K562 (cell line): ENCODE results near the gene GJA1. TPM values are rescaled to one million over a fixed set of nuclear protein-coding genes. Genes with fewer than 3 reads are reported as not detected.

Source experiments
- ATAC-seq: fragments of 200-7000 bp; cut with Tn5 transposase; 3 replicates; pipeline ENCODE4 v1.9.1; 2020; ENCODE audit warnings: moderate library complexity
- BruUV-seq: library from RNA; stranded (reverse); fragments of 400-500 nt; replicated peaks from 2 replicates; lab custom pipeline; 2021; lab: Mats Ljungman, UMichigan
- CTCF ChIA-PET: fragments of 300-600 bp; formaldehyde crosslinking; extraction: SDS; loops from one replicate; lab custom pipeline; 2021; ENCODE audit warnings: low intra/inter-chr PET ratio; lab: Yijun Ruan, JAX
- POLR2A ChIA-PET: fragments of 300-600, 350-650 bp; sonication (Branson Sonifier 250); formaldehyde crosslinking; extraction: SDS; loops from one replicate; lab custom pipeline; 2021; ENCODE audit warnings: antibody characterized with exemption, inconsistent platforms; lab: Yijun Ruan, JAX
- DNase-seq, 4 experiments: peaks; one replicate each; pipeline versions ENCODE4 v3.0.0 to v3.0.0-alpha.2; 2011 to 2018; ENCODE audit warnings: low spot score in 3 of 4, mixed read lengths in 3 of 4; ENCODE audit errors: extremely low read depth in 1 of 4
- FAIRE-seq: peaks from 2 replicates; lab custom pipeline; 2011; peaks lifted over from hg19 to GRCh38; lab: Jason Lieb, UNC
- H2AFZ ChIP-seq: 2 replicates; pipeline ENCODE4 v1.6.0; 2011; ENCODE audit warnings: low read depth, low read length, control low read depth, inconsistent platforms
- H3K27ac ChIP-seq: fragments of 200-600 bp; 3 replicates; pipeline ENCODE4 v1.8.0; 2011; ENCODE audit warnings: low read depth, mild to moderate bottlenecking, control low read depth, inconsistent platforms, low read length, moderate library complexity, mixed read lengths; ENCODE audit errors: extremely low read depth
- H3K27me3 ChIP-seq, 2 experiments: fragments of 300-600 bp in 1 of 2; 2 replicates in 1 of 2; 3 replicates in 1 of 2; pipeline versions ENCODE4 v1.6.0 to v1.8.0; 2011; ENCODE audit warnings: inconsistent platforms in 2 of 2, low read length in 2 of 2, mild to moderate bottlenecking in 1 of 2, mixed read lengths in 1 of 2, moderate library complexity in 1 of 2; ENCODE audit not compliant: control insufficient read depth in 2 of 2, insufficient read depth in 2 of 2
- H3K36me3 ChIP-seq: fragments of 300-600 bp; 3 replicates; pipeline ENCODE4 v1.8.0; 2011; ENCODE audit warnings: mild to moderate bottlenecking, low read length, inconsistent platforms; ENCODE audit not compliant: control insufficient read depth, insufficient read depth
- H3K4me1 ChIP-seq, 2 experiments: fragments of 200-600 bp in 1 of 2; replicated peaks in 1 of 2; 2 replicates in 1 of 2; 3 replicates in 1 of 2; pipeline versions ENCODE4 v1.5.1 to v1.8.0; 2011; ENCODE audit warnings: inconsistent platforms in 2 of 2, low read length in 2 of 2, mild to moderate bottlenecking in 1 of 2, mixed read lengths in 1 of 2, moderate library complexity in 1 of 2; ENCODE audit not compliant: control insufficient read depth in 2 of 2, insufficient read depth in 2 of 2
- H3K4me2 ChIP-seq: 2 replicates; pipeline ENCODE4 v1.6.1; 2011; ENCODE audit warnings: low read length, control low read depth, inconsistent platforms, mixed read lengths; ENCODE audit not compliant: insufficient read depth
- H3K4me3 ChIP-seq: fragments of 200-600 bp; sonication (generic), shearing (Covaris generic); 2 replicates; pipeline ENCODE4 v1.5.1; 2016; ENCODE audit warnings: control low read depth, inconsistent platforms
- H3K79me2 ChIP-seq: fragments of 200-600 bp; 3 replicates; pipeline ENCODE4 v1.8.0; 2011; ENCODE audit warnings: low read length, inconsistent platforms; ENCODE audit not compliant: control insufficient read depth, insufficient read depth
- H3K9ac ChIP-seq, 2 experiments: 2 replicates each; pipeline versions ENCODE4 v1.6.0 to v1.6.1; 2011; ENCODE audit warnings: low read depth in 2 of 2, low read length in 2 of 2, control low read depth in 1 of 2, inconsistent platforms in 1 of 2, mild to moderate bottlenecking in 1 of 2, mixed read lengths in 1 of 2; ENCODE audit not compliant: insufficient read depth in 1 of 2
- H3K9me1 ChIP-seq: one replicate; pipeline ENCODE4 v1.6.0; 2011; ENCODE audit warnings: inconsistent platforms, mild to moderate bottlenecking, low read length, moderate library complexity; ENCODE audit not compliant: control insufficient read depth, insufficient read depth
- H3K9me3 ChIP-seq: replicated peaks from 2 replicates; pipeline ENCODE4 v1.5.1; 2011; ENCODE audit warnings: low read depth, low read length, inconsistent platforms; ENCODE audit not compliant: control insufficient read depth, insufficient read depth
- H4K20me1 ChIP-seq: replicated peaks from 2 replicates; pipeline ENCODE4 v1.6.1; 2011; ENCODE audit warnings: low read length, inconsistent platforms, mixed read lengths; ENCODE audit not compliant: control insufficient read depth, insufficient read depth
- BRD9 ChIP-seq: fragments of 450-650 bp; IDR thresholded peaks from 2 replicates; pipeline ENCODE4 v1.6.1; 2018; ENCODE audit warnings: low read depth; ENCODE audit not compliant: partially characterized antibody
- GTF2A2 ChIP-seq: IDR thresholded peaks from 2 replicates; pipeline ENCODE4 v1.6.1; 2016; ENCODE audit warnings: mild to moderate bottlenecking, missing genetic modification characterization, missing compliant biosample characterization
- KLF16 ChIP-seq: IDR thresholded peaks from 2 replicates; pipeline ENCODE4 v1.6.1; 2016; ENCODE audit warnings: antibody characterized with exemption
- ZNF212 ChIP-seq: fragments of 450-650 bp; formaldehyde crosslinking; IDR thresholded peaks from 2 replicates; pipeline ENCODE4 v1.4.0; 2020; ENCODE audit warnings: mild to moderate bottlenecking
- ZNF311 ChIP-seq: fragments of 250-450 bp; sonication (Bioruptor Pico); IDR thresholded peaks from 2 replicates; pipeline ENCODE4 v1.4.0; 2020; ENCODE audit warnings: mild to moderate bottlenecking, moderate library complexity
- WGBS: fragments of 100-300 bp; shearing (Covaris generic); methylation state at CpG from one replicate; pipeline ENCODE4 v1.1.6; 2016; ENCODE audit warnings: low coverage, mixed read lengths; ENCODE audit not compliant: insufficient coverage; ENCODE audit errors: missing lambda C conversion rate; 5-methylcytosine and 5-hydroxymethylcytosine counted together
- in situ Hi-C: fragments of 300-500 bp; cut with MboI; formaldehyde crosslinking; loops from 4 replicates; pipeline ENCODE4 v1.15.0; 2018; ENCODE audit warnings: inconsistent platforms, mixed read lengths
- intact Hi-C: fragments of 100-400 bp; cut with micrococcal nuclease; formaldehyde crosslinking; loops from 2 replicates; pipeline ENCODE4 v1.14.2; 2022
- polyA plus RNA-seq, 8 experiments: library from polyadenylated mRNA; depleted of rRNA in 4 of 8; stranded (reverse) in 5 of 8; unstranded in 3 of 8; fragments of >200 nt; fragmentation: Nextera tagmentation in 2 of 8; fragmentation: Illumina TruSeq in 1 of 8; extraction: Ambion mirVana in 2 of 8; extraction: Trizol in 1 of 8; gene quantifications; 2 replicates each; pipeline versions ENCODE4 v1.2.1 to v1.2.3, GENCODE V29; 2011 to 2014; ENCODE audit warnings: inconsistent platforms in 1 of 8, missing spikeins in 1 of 8
- total RNA-seq, 7 experiments: library from RNA; depleted of rRNA in 6 of 7; stranded (reverse); fragments of >200 nt in 6 of 7; fragmentation: Illumina TruSeq in 2 of 7; extraction: Trizol in 2 of 7; gene quantifications; 2 replicates each; pipeline versions ENCODE4 v1.2.1 to v1.2.3, GENCODE V29; 2011 to 2021; ENCODE audit warnings: low replicate concordance in 1 of 7
- TF ChIP-seq, protein P1 (sequence below), 2 experiments: IDR thresholded peaks in 1 of 2; conservative IDR thresholded peaks in 1 of 2; 2 replicates each; pipeline ENCODE4 v1.6.1; 2016; ENCODE audit warnings: low read depth in 2 of 2, mild to moderate bottlenecking in 1 of 2, missing compliant biosample characterization in 1 of 2, missing genetic modification characterization in 1 of 2, moderate library complexity in 1 of 2
- TF ChIP-seq, protein P2 (sequence below): fragments of 450-650 bp; IDR thresholded peaks from 2 replicates; pipeline ENCODE4 v1.7.1; 2018; ENCODE audit warnings: mild to moderate bottlenecking, low read depth; ENCODE audit not compliant: partially characterized antibody

GJA1 gene
- total and polyA plus RNA-seq, 9 of the 15 experiments (the other 6 are each of a cell fraction or from before 2014, with no cell fraction given): 0.04 to 0.58 (median 0.06) TPM; not detected in 4

DNA sequence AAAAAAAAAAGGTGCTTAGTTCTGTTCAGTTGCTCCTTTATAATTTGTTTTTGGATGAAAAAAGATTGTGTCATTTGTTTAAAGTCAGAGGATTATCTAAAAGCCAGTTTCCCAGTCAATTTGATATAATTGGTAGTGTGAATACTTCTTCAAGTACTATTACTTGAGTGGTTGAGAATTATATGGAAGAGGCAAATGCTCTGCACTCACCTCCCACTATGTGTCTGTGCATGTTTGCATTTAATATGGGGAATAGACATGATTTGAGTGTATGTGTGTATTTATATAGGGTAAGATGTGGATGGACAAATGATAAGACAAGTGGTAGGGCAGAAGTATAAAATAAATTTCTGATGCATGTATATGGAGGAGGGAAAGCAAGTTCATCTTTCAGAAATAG is 15.8 kb downstream of the GJA1 start (continued):
- TF ChIP-seq, protein P1, sequence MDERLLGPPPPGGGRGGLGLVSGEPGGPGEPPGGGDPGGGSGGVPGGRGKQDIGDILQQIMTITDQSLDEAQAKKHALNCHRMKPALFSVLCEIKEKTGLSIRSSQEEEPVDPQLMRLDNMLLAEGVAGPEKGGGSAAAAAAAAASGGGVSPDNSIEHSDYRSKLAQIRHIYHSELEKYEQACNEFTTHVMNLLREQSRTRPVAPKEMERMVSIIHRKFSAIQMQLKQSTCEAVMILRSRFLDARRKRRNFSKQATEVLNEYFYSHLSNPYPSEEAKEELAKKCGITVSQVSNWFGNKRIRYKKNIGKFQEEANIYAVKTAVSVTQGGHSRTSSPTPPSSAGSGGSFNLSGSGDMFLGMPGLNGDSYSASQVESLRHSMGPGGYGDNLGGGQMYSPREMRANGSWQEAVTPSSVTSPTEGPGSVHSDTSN (CRISPR knock-in tag; IDR thresholded peaks at IDR 0.05; ENCODE audit: low read depth): no peak
- TF ChIP-seq, protein P1 (tag; conservative IDR thresholded peaks at IDR 0.05; ENCODE audit: low read depth): no peak
- TF ChIP-seq KLF16 (no peak), BRD9 (no peak), ZNF311 (no peak), GTF2A2 (tag) (no peak)

DNA sequence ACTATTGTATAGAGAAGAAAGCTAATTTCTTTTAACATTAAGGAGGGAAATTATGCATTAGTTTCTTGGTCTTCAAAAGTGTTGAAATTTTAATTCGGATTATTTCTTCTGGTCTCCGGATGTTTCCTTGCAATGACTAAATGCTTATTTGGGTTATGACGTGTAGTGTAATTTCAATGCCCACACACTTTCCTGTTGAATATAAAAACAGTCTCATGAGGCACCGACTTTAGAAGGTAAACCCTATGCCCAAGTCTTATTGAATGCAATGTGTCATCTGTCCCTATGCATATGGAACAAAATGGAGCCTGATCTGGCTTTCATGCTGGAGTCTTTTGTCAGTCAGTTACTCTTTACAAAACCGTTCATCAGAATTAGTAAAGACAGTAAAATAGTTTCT is 17.7 kb downstream of the GJA1 start:
- in situ Hi-C loops: no loop called here
- FAIRE-seq: no peak
- no peak for ATAC-seq
- TF ChIP-seq ZNF212 (CRISPR knock-in tag): no peak
- TF ChIP-seq, protein P2, sequence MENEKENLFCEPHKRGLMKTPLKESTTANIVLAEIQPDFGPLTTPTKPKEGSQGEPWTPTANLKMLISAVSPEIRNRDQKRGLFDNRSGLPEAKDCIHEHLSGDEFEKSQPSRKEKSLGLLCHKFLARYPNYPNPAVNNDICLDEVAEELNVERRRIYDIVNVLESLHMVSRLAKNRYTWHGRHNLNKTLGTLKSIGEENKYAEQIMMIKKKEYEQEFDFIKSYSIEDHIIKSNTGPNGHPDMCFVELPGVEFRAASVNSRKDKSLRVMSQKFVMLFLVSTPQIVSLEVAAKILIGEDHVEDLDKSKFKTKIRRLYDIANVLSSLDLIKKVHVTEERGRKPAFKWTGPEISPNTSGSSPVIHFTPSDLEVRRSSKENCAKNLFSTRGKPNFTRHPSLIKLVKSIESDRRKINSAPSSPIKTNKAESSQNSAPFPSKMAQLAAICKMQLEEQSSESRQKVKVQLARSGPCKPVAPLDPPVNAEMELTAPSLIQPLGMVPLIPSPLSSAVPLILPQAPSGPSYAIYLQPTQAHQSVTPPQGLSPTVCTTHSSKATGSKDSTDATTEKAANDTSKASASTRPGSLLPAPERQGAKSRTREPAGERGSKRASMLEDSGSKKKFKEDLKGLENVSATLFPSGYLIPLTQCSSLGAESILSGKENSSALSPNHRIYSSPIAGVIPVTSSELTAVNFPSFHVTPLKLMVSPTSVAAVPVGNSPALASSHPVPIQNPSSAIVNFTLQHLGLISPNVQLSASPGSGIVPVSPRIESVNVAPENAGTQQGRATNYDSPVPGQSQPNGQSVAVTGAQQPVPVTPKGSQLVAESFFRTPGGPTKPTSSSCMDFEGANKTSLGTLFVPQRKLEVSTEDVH: no peak
- Histone ChIP-seq H3K4me3 (no peak overlapping the region), H3K27me3 (no peaks in the 10 kb centered on the region), H4K20me1 (no peaks in the 10 kb centered on the region), H3K4me1 (no peaks in the 10 kb centered on the region; a peak in 1 of 5 replicates), H3K36me3 (no peaks in the 10 kb centered on the region), H3K9me1 (no peaks in the 10 kb centered on the region), H3K27ac (no peak overlapping the region), H3K9me3 (no peaks in the 10 kb centered on the region), H3K79me2 (no peaks in the 10 kb centered on the region), H3K4me2 (no peak overlapping the region), H2AFZ (no peak overlapping the region), H3K9ac (no peak overlapping the region)
- DNase-seq: no peak
- 2% methylated on average over 5 of the region's 5 CpGs for WGBS
- intact Hi-C loops: no loop called here
- no TSS peak for BruUV-seq
- CTCF ChIA-PET: no interaction called here
- POLR2A ChIA-PET: no interaction called here
